ENCODE measurements around the gene SNRPB2.

- TF ChIP-seq CTCF (IDR thresholded peaks at IDR 0.05) (no peak), POLR2A (IDR thresholded peaks at IDR 0.05) (no peak)
Measured at GRCh38 chr20:16709017-16709416, 20.8 kb upstream of the SNRPB2 start.
